Measurements from ENCODE around the gene MGAT4C. TPM values are rescaled to one million over a fixed set of nuclear protein-coding genes. Genes with fewer than 3 reads are reported as not detected.

Gene MGAT4C
- total and polyA plus RNA-seq, 7 donors = 0.06 to 0.16 (median 0.07) TPM; not detected in 4

GRCh38 chr12:86286119-86286518 is 29.9 kb upstream of the MGAT4C start:
- H3K36me3 ChIP-seq (ENCODE audit: insufficient read depth in 1 of 2, low read depth in 1 of 2) = no peaks in the 10 kb centered on the region
- no peak for TF ChIP-seq CTCF (IDR thresholded peaks at IDR 0.05)
- no peaks in the 10 kb centered on the region for H3K9me3 ChIP-seq
- H3K4me1 ChIP-seq = no peaks in the 10 kb centered on the region
- DNase-seq (no peak), ATAC-seq (no peak)
- WGBS, 3 donors = 45 to 48% (median 45%) methylated on average over 2 of the region's 2 CpGs
- H3K4me3 ChIP-seq = no peak overlapping the region
- H3K27ac ChIP-seq = no peak overlapping the region
- intact Hi-C loops (cut with DNase I) = no loop called here
- H3K27me3 ChIP-seq (ENCODE audit: insufficient read depth in 3 of 3, low read length in 2 of 3) = no peaks in the 10 kb centered on the region

- intact Hi-C loops (cut with DNase I) = no loop called here
- no peak for ATAC-seq
- H3K27ac ChIP-seq = no peak overlapping the region
- no peaks in the 10 kb centered on the region for H3K36me3 ChIP-seq (ENCODE audit: insufficient read depth in 1 of 2, low read depth in 1 of 2)
- H3K9me3 ChIP-seq = no peaks in the 10 kb centered on the region
- no peaks in the 10 kb centered on the region for H3K4me1 ChIP-seq
- no peak overlapping the region for H3K4me3 ChIP-seq
- WGBS, 3 donors = 74 to 85% (median 82%) methylated on average over 2 of the region's 2 CpGs
- no peak for TF ChIP-seq CTCF (IDR thresholded peaks at IDR 0.05)
- DNase-seq = no peak
- H3K27me3 ChIP-seq (ENCODE audit: insufficient read depth in 3 of 3, low read length in 2 of 3) = no peaks in the 10 kb centered on the region
These were observed 27.4 kb upstream of the MGAT4C start for GRCh38 chr12:86283620-86284019.

- Histone ChIP-seq H3K4me3 (no peak overlapping the region), H3K9me3 (no peaks in the 10 kb centered on the region), H3K27me3 (ENCODE audit: insufficient read depth in 3 of 3, low read length in 2 of 3) (no peaks in the 10 kb centered on the region), H3K36me3 (ENCODE audit: insufficient read depth in 1 of 2, low read depth in 1 of 2) (no peaks in the 10 kb centered on the region), H3K4me1 (no peaks in the 10 kb centered on the region), H3K27ac (no peak overlapping the region)
- WGBS, 3 donors = 80 to 84% (median 83%) methylated on average over 5 of the region's 5 CpGs
- no peak for DNase-seq
- no peak for ATAC-seq
- TF ChIP-seq CTCF (IDR thresholded peaks at IDR 0.05) = no peak
- intact Hi-C loops (cut with DNase I) = no loop called here
These were observed 19.2 kb upstream of the MGAT4C start for GRCh38 chr12:86275356-86275755.

GRCh38 chr12:86265329-86265695 is 9.1 kb upstream of the MGAT4C start:
- ATAC-seq (no peak), DNase-seq (no peak)
- Histone ChIP-seq H3K4me3 (no peak overlapping the region), H3K4me1 (no peaks in the 10 kb centered on the region), H3K27me3 (ENCODE audit: insufficient read depth in 3 of 3, low read length in 2 of 3) (peaks cover 0 to 3% (median 0%) of the 10 kb centered on the region in 3 donors), H3K9me3 (no peaks in the 10 kb centered on the region), H3K36me3 (ENCODE audit: insufficient read depth in 1 of 2, low read depth in 1 of 2) (no peaks in the 10 kb centered on the region), H3K27ac (no peak overlapping the region)
- TF ChIP-seq CTCF (IDR thresholded peaks at IDR 0.05) = no peak
- intact Hi-C loops (cut with DNase I) = no loop called here
- 46 to 50% (median 48%) methylated on average over 5 of the region's 5 CpGs for WGBS, 3 donors
